SK-N-SH treated with all-trans-retinoic acid at 6 μM for 48 hours (cell line): Measurements from ENCODE around the gene SPOPL.

Experiments used
- OSR1 ChIP-seq: fragments of 250-450 bp; sonication (Bioruptor Pico); IDR thresholded peaks from 2 replicates; pipeline ENCODE4 v1.8.0; 2022; ENCODE audit warnings: moderate library complexity, mild to moderate bottlenecking, inconsistent platforms
- PATZ1 ChIP-seq: fragments of 250-450 bp; sonication (Bioruptor Pico); IDR thresholded peaks from 2 replicates; pipeline ENCODE4 v1.8.0; 2020; ENCODE audit warnings: mild to moderate bottlenecking, moderate library complexity, borderline replicate concordance
- ZNF70 ChIP-seq: fragments of 450-650 bp; formaldehyde crosslinking; IDR thresholded peaks from 2 replicates; pipeline ENCODE4 v1.5.0; 2020; ENCODE audit warnings: mild to moderate bottlenecking, moderate library complexity

- no peak for TF ChIP-seq ZNF70 (CRISPR knock-in tag)
- TF ChIP-seq PATZ1: no peak
- TF ChIP-seq OSR1 (CRISPR knock-in tag): no peak
Observed at GRCh38 chr2:138577066-138577465, 75.5 kb downstream of the SPOPL start.
